Measurements from ENCODE around the gene RBM6. TPM values are rescaled to one million over a fixed set of nuclear protein-coding genes. Genes with fewer than 3 reads are reported as not detected.
A peak's percentile ranks its signal among the peaks of the same experiment; 100 is the strongest.

RBM6 gene, protein sequence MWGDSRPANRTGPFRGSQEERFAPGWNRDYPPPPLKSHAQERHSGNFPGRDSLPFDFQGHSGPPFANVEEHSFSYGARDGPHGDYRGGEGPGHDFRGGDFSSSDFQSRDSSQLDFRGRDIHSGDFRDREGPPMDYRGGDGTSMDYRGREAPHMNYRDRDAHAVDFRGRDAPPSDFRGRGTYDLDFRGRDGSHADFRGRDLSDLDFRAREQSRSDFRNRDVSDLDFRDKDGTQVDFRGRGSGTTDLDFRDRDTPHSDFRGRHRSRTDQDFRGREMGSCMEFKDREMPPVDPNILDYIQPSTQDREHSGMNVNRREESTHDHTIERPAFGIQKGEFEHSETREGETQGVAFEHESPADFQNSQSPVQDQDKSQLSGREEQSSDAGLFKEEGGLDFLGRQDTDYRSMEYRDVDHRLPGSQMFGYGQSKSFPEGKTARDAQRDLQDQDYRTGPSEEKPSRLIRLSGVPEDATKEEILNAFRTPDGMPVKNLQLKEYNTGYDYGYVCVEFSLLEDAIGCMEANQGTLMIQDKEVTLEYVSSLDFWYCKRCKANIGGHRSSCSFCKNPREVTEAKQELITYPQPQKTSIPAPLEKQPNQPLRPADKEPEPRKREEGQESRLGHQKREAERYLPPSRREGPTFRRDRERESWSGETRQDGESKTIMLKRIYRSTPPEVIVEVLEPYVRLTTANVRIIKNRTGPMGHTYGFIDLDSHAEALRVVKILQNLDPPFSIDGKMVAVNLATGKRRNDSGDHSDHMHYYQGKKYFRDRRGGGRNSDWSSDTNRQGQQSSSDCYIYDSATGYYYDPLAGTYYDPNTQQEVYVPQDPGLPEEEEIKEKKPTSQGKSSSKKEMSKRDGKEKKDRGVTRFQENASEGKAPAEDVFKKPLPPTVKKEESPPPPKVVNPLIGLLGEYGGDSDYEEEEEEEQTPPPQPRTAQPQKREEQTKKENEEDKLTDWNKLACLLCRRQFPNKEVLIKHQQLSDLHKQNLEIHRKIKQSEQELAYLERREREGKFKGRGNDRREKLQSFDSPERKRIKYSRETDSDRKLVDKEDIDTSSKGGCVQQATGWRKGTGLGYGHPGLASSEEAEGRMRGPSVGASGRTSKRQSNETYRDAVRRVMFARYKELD
- total RNA-seq, result 99.2 and 104 TPM in 2 replicates

DNA sequence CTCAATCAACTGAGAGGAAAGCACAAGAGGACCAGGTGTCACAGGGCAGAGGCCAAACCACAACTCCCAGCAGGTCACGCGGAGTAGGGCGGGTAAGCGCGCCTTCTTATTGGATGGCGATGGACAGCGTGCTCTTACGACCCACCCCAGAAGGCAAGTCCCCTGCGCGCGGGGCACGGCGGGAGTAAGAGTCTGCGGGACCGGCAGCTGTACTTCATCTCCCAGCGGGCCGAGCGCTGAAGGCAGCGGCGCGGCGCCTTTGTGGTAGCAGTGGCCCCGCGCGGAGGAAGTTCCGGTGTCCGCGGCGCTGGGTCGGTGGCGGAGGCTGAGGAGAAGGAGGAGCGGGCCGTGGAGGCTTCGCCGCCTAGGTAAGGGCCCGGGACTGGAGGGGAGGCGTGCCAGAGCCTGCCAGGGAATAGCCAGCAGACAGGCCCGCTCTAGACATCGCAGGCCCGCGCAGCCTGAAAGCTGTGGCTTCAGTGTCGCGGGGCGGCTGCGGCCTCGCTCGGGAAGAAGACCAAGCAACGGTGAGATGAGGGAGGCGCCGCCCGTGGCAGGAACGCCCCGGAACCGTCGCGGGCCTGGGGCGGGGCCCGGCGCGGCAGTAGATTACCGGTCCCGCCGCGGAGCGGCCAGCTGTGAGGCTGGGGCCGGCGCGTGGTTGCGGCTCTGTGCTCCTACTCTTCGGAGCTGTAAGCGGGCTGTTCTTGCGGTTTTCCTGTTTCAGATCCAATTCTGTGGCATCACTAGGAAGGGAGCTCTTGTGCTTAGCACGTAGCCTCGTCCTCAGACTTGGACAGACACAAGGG is at the start of gene RBM6:
TSS of gene RBM6 (plus strand) at position 293 of the 809 bp plus-strand sequence. CDS start 22,492 bp downstream, outside the sequence.
- no peaks in the 10 kb centered on the region for H3K27me3 Mint-ChIP-seq (ENCODE audit: low read depth)
- peak within 1 kb of the TSS; percentile 92 for H3K27ac Mint-ChIP-seq
- DNase-seq (ENCODE audit: low spot score), result peak; percentile 95
- intact Hi-C loops (cut with micrococcal nuclease), result loop anchor here (1.0 to 10.0 kb wide), 3 partner anchors 11 to 355 kb away; partner anchors contain the start of genes HYAL3, IFRD2, MON1A and NAA80
- peak within 1 kb of the TSS; percentile 91 for H3K4me3 Mint-ChIP-seq (ENCODE audit: low read depth)
- H3K9me3 Mint-ChIP-seq, result peaks cover 4% of the 10 kb centered on the region
- peaks cover 19% of the 10 kb centered on the region for H3K36me3 Mint-ChIP-seq (ENCODE audit: low read depth)
- peaks cover 16% of the 10 kb centered on the region for H3K4me1 Mint-ChIP-seq (ENCODE audit: low read depth)

DNA sequence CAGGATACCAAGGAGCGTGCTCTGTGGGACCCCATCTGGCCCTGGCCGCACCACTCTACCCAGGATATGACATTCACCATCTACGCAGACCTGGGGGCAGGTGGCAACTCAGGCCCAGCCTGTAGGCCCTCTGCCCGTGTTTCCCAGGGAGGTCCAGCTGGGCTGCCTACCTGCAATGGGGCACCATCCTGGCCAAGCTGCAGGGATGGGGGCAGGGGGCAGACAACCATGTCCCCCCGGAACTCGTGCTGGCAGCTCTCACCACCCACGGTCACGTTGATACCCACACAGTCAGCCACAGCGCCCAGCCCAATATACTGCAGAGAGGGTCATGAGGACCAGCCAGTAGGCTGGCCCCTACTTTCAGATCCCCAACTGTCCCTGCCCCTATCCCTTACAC is 44.2 kb upstream of the RBM6 start:
- Mint-ChIP-seq H3K9me3 (no peaks in the 10 kb centered on the region), H3K27me3 (ENCODE audit: low read depth) (no peaks in the 10 kb centered on the region), H3K4me3 (ENCODE audit: low read depth) (no peak overlapping the region), H3K4me1 (ENCODE audit: low read depth) (no peaks in the 10 kb centered on the region), H3K27ac (no peak overlapping the region), H3K36me3 (ENCODE audit: low read depth) (no peaks in the 10 kb centered on the region)
- intact Hi-C loops (cut with micrococcal nuclease), result no loop called here
- no peak for DNase-seq (ENCODE audit: low spot score)

DNA sequence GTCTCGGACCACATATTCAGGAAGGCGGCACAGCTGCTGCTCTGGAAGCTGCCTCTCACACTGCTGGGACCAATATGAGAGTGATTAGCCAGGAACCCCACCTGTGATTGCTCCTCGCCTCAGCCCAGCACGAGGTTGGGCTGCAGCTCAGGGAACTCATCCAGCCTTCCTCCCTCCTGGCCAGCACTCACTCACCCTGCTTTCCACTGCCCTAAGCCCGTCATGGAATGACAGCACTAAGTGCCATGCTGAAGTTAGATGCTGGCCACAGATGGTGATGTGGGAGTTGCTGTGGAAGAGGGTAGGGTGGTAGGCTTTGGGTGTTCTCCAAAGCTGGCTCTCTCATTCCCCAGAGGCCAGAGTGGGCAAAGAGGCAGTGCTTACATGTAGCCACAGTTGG is 43.6 kb upstream of the RBM6 start:
- intact Hi-C loops (cut with micrococcal nuclease), result no loop called here
- H3K27ac Mint-ChIP-seq, result no peak overlapping the region
- no peak for DNase-seq (ENCODE audit: low spot score)
- no peaks in the 10 kb centered on the region for H3K36me3 Mint-ChIP-seq (ENCODE audit: low read depth)
- H3K4me3 Mint-ChIP-seq (ENCODE audit: low read depth), result no peak overlapping the region
- no peaks in the 10 kb centered on the region for H3K27me3 Mint-ChIP-seq (ENCODE audit: low read depth)
- no peaks in the 10 kb centered on the region for H3K9me3 Mint-ChIP-seq
- H3K4me1 Mint-ChIP-seq (ENCODE audit: low read depth), result no peaks in the 10 kb centered on the region

DNA sequence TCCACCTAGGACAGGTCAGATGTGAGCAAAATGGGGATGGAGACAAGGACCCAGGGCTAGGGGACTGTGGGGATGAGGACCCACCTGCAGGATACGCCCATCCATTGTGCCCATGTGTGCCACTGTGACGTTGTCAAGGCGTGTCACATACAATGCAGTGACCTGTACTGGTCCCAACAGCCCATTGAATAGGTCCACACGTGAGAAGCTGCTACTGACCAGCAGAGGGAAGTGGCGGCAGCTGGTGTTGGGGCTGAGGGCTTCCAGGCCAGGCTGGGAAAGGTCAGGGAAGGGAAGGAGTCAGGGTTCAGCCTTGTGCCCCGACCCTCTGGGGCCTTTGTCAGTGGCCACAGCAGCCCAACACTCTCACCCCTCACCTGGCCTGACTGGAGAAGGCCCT is 41.0 kb upstream of the RBM6 start:
- Mint-ChIP-seq H3K27ac (no peak overlapping the region), H3K4me3 (ENCODE audit: low read depth) (no peak overlapping the region), H3K9me3 (no peaks in the 10 kb centered on the region), H3K4me1 (ENCODE audit: low read depth) (peaks cover 2% of the 10 kb centered on the region), H3K36me3 (ENCODE audit: low read depth) (no peaks in the 10 kb centered on the region), H3K27me3 (ENCODE audit: low read depth) (no peaks in the 10 kb centered on the region)
- intact Hi-C loops (cut with micrococcal nuclease), result no loop called here
- no peak for DNase-seq (ENCODE audit: low spot score)

DNA sequence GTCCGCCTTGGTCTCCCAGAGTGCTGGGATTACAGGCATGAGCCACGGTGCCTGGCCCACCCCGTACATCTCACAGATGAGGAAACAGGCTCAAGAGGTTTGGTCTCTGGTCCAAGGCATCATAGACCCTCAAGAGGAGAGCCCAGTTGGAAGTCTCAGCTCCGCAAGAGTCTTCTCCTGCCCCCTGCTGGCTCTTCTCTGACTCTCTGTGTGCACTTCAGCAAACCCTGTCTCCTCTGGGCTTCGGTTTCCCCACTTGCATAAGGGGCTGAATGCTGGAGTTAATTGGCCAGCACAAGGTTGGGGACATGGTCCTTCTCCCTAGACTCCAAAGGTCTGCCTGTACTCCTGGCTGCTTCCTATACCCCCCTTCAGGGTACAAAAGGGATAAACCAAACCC is 40.1 kb upstream of the RBM6 start:
- H3K27ac Mint-ChIP-seq, result no peak overlapping the region
- H3K27me3 Mint-ChIP-seq (ENCODE audit: low read depth), result no peaks in the 10 kb centered on the region
- H3K4me3 Mint-ChIP-seq (ENCODE audit: low read depth), result no peak overlapping the region
- no peaks in the 10 kb centered on the region for H3K36me3 Mint-ChIP-seq (ENCODE audit: low read depth)
- intact Hi-C loops (cut with micrococcal nuclease), result no loop called here
- H3K9me3 Mint-ChIP-seq, result no peaks in the 10 kb centered on the region
- no peak for DNase-seq (ENCODE audit: low spot score)
- H3K4me1 Mint-ChIP-seq (ENCODE audit: low read depth), result peaks cover 6% of the 10 kb centered on the region

DNA sequence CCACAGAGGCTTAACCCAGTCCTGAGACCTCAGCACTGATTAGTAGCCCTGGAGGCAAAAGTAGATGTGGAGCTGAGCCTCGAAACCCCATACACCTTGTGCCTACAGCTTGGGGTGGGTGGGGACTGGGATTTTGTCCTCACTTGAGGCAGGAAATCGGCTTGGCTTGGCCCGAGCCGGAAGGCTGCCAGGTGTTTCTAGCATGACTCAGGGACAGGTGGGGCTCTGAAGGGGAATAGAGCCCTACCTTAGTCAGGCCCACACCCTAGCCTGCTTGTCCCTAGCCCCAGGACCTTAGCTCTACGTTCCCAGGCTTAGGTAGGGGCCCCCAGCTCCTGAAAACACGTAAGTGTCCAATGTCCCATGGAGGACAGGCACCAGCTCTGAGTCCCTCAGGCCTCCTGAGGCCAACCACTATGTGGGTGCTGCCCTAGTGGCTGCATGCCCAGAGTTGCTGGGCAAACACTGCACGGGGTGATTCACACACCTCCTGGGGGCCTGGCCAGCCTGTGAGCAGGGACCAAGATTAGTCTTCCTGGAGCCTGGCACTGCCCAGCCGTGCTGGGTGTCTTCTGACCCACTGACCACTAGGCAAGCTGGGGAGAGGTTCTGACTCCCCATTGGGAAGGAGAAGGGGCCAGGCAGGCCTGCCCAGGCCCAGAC is 39.3 kb upstream of the RBM6 start:
- Mint-ChIP-seq H3K36me3 (ENCODE audit: low read depth) (no peaks in the 10 kb centered on the region), H3K4me1 (ENCODE audit: low read depth) (peaks cover 11% of the 10 kb centered on the region), H3K9me3 (no peaks in the 10 kb centered on the region), H3K4me3 (ENCODE audit: low read depth) (no peak overlapping the region), H3K27me3 (ENCODE audit: low read depth) (no peaks in the 10 kb centered on the region), H3K27ac (no peak overlapping the region)
- intact Hi-C loops (cut with micrococcal nuclease), result no loop called here
- no peak for DNase-seq (ENCODE audit: low spot score)

DNA sequence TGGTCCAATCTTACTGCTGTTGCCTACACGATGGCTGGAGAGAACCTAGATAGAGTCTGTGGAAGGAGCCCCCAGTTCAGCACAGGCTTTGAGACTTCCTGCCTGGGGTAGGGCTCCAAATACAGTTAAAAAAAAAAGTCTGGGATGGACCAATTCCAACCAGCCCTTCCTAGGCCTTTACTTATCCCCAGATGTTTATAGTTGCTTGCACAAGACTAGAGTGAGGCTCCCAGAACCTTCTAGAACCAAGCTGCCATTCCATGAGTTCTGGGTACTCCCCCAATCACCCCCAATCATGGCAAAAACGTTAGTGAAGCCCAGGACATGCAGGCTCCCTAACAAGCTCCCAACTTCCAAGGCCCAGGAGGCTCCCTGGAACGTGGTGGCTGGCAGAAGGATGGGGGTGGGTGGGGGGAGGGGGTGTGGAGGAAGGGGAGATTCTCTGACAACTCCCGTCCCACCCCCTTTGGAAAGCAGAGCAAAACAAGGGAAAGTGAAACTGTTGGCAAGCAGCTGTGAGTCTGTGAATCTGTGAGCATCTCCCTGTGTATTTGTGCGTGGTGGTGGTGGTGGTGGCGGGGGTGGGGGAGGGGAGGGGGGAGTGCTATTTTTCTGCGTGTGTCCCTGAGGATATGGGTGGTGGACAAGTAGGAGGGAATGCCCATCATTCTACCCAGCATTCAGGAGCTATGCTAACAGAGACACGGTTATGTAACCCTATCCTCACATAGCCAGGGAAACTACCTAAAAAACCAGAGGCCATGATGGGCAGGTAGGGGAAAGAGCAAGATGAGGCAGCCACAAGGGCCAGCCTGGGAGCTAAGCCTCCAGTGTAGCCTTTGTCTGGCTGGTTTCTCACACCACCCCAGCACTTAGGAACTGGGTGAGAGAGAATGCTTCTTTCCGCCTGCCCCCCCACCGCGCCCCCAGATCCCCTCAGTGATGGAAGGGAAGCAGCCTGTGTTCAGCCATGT is 38.3 kb upstream of the RBM6 start:
- DNase-seq (ENCODE audit: low spot score), result no peak
- no peaks in the 10 kb centered on the region for H3K27me3 Mint-ChIP-seq (ENCODE audit: low read depth)
- peaks cover 21% of the 10 kb centered on the region for H3K4me1 Mint-ChIP-seq (ENCODE audit: low read depth)
- H3K36me3 Mint-ChIP-seq (ENCODE audit: low read depth), result no peaks in the 10 kb centered on the region
- H3K9me3 Mint-ChIP-seq, result no peaks in the 10 kb centered on the region
- no peak overlapping the region for H3K27ac Mint-ChIP-seq
- no peak overlapping the region for H3K4me3 Mint-ChIP-seq (ENCODE audit: low read depth)
- intact Hi-C loops (cut with micrococcal nuclease), result no loop called here

DNA sequence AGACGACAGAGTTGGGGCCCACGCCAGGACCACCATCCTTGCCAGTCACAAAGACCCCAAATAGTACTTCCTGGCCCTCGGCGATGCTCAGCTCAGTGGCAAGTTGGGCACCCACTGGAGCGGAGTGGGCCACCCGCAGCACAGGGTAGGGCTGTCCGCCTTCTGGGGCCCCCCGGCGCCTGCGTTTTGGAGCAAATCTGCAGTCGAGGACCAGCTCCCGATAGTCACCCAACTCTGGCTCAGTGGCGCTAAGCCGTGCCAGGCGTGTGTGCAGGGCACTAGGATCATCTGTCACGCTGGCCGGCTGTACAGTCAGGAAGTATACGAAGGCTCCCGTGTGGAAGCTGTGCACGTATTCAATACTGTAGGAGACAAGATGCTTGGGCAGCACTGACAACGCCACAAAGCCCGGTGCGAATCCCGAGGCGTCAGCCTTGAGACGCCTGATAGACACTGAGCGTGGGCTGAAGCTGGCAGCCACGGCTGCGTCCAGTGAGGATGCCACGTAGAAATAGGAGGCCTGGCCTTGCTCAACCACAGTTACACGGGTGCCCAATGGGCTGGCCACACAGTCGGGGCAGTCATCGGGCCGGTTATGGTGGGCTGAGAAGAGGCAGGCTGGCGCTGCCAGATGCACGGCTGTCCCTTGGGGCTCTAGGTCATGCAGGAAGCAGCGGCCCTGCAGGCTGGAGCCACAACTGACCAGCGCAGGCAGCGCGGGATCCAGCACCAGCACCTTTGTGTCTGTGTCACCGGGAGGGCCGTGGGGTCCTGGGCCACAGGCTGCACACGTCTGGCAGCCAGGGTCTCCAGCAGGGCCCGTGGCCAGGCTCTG is 37.2 kb upstream of the RBM6 start:
- DNase-seq (ENCODE audit: low spot score), result no peak
- Mint-ChIP-seq H3K27ac (no peak overlapping the region), H3K4me3 (ENCODE audit: low read depth) (no peak overlapping the region), H3K36me3 (ENCODE audit: low read depth) (no peaks in the 10 kb centered on the region), H3K4me1 (ENCODE audit: low read depth) (peaks cover 25% of the 10 kb centered on the region), H3K27me3 (ENCODE audit: low read depth) (no peaks in the 10 kb centered on the region), H3K9me3 (no peaks in the 10 kb centered on the region)
- intact Hi-C loops (cut with micrococcal nuclease), result no loop called here

DNA sequence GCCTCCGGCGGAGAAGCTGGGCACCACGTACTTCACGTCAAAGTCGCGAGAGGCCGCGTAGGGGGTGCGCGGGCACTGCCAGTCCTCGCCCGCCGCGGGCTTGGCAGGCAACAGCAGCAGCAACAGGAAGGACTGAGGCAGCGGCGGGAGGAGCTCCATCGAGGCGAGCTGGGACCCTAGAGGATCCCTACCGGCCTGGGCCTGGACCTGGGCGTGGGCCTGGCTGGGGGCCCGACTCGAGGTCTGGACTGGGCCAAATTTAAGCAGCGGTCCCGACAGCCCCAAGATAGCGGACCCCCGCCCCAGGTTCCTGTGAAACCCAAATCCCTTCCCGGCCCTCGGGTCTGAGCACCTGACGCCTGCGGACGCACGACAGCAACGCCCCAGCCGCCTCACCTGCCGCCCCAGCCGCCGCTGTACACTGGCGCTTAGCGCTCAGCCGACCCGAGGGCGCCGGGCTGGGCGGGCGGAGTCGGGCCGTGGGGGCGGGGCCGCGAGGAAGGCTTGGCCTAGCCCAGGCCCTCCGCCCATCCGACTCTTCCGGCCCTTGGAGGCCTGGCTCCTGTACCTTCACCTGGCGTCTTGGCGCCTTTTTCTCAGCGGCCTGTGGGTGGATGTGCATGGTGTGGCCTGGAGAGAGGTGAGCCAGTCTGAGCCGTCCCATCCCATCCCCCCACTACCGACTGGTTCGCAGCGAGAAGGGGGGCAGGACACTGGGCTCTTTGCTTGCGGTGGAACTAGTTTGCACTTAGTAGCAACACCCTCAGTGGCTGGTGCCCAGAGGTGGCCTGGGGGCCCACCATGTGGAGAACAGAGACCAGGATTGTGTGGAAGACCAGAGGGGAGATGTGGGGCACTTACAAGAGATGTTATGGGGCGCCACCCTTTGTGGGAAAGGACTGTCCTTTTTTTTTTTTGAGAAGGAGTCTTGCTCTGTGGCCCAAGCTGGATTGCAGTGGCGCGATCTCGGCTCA is 36.2 kb upstream of the RBM6 start, which contains the start of gene MST1R:
TSS of gene MST1R (minus strand) at position 423 of the 974 bp plus-strand sequence. CDS start at position 159, 264 bp downstream.
- no peaks in the 10 kb centered on the region for H3K27me3 Mint-ChIP-seq (ENCODE audit: low read depth)
- H3K27ac Mint-ChIP-seq, result peak within 1 kb of the TSS; percentile 86
- peak within 1 kb of the TSS; percentile 82 for H3K4me3 Mint-ChIP-seq (ENCODE audit: low read depth)
- no peaks in the 10 kb centered on the region for H3K36me3 Mint-ChIP-seq (ENCODE audit: low read depth)
- intact Hi-C loops (cut with micrococcal nuclease), result no loop called here
- H3K9me3 Mint-ChIP-seq, result no peaks in the 10 kb centered on the region
- peak; percentile 86 for DNase-seq (ENCODE audit: low spot score)
- H3K4me1 Mint-ChIP-seq (ENCODE audit: low read depth), result peaks cover 25% of the 10 kb centered on the region
